ENCODE data around the gene CRABP2.

The CRABP2 gene

GRCh38 chr1:156654700-156655099 lies 50.7 kb downstream of the CRABP2 start:
- no peak for DNase-seq (ENCODE audit: low spot score)

DNA sequence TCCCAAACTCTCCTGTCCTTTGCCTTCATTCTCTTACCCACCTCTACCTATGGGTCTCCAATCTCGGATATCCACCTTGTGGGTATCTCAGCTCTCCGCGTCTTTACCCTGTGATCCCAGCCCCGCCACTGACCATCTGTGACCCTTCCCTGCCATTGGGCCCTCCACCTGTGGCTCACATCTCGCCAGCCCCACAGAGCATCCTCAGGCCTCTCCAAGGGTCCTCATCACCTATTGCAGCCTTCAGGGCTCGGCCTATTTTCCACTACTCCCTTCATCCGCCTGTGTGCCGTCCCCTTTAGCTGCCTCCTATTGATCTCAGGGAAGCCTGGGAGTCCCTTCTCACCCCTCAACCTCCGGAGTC lies 52.4 kb downstream of the CRABP2 start:
- no peak for DNase-seq (ENCODE audit: low spot score)

DNA sequence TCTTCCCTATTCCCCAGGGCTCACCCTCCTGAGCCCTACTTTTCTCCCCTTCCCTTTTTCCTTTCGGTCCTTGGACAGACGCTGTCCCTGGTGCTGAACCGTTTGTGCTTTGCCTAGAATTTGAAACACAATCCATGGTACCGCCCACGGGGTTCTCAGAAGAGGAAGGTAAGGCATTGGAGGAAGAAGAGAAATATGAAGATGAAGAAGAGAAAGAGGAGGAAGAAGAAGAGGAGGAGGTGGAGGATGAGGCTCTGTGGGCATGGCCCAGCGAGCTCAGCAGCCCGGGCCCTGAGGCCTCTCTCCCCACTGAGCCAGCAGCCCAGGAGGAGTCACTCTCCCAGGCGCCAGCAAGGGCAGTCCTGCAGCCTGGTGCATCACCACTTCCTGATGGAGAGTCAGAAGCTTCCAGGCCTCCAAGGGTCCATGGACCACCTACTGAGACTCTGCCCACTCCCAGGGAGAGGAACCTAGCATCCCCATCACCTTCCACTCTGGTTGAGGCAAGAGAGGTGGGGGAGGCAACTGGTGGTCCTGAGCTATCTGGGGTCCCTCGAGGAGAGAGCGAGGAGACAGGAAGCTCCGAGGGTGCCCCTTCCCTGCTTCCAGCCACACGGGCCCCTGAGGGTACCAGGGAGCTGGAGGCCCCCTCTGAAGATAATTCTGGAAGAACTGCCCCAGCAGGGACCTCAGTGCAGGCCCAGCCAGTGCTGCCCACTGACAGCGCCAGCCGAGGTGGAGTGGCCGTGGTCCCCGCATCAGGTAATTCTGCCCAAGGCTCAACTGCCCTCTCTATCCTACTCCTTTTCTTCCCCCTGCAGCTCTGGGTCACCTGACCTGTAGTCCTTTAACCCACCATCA lies 53.0 kb downstream of the CRABP2 start:
- no peak for DNase-seq (ENCODE audit: low spot score)
